Liver (tissue), 3 donors: ENCODE data around the gene KARS1.

Experiments
- GABPA ChIP-seq, 2 donors: IDR thresholded peaks in 1 of 2; conservative IDR thresholded peaks in 1 of 2; 2 replicates each; pipeline ENCODE4 v1.6.1; 2016; ENCODE audit warnings: antibody characterized with exemption in 2 of 2, mild to moderate bottlenecking in 1 of 2, moderate library complexity in 1 of 2
- RAD21 ChIP-seq, 2 donors: IDR thresholded peaks; 2 replicates each; pipeline ENCODE4 v1.6.1; 2016; ENCODE audit warnings: antibody characterized with exemption in 2 of 2, mild to moderate bottlenecking in 2 of 2
- SP1 ChIP-seq: IDR thresholded peaks from 2 replicates; pipeline ENCODE4 v1.6.1; 2018; ENCODE audit warnings: antibody characterized with exemption, mild to moderate bottlenecking
- TF ChIP-seq, protein P1 (sequence below): fragments of 150-350 bp; IDR thresholded peaks from 2 replicates; pipeline ENCODE4 v1.5.1; 2017; ENCODE audit warnings: improper control_type of control experiment, low read depth, low read length; ENCODE audit not compliant: missing input control
- TF ChIP-seq, protein P2 (sequence below): IDR thresholded peaks from 2 replicates; pipeline ENCODE4 v1.6.1; 2016; ENCODE audit warnings: antibody characterized with exemption
- donor health status: healthy.
- donor health status: healthy.

GRCh38 chr16:75630052-75630451, 17.4 kb downstream of the KARS1 start:
- TF ChIP-seq, protein P1, sequence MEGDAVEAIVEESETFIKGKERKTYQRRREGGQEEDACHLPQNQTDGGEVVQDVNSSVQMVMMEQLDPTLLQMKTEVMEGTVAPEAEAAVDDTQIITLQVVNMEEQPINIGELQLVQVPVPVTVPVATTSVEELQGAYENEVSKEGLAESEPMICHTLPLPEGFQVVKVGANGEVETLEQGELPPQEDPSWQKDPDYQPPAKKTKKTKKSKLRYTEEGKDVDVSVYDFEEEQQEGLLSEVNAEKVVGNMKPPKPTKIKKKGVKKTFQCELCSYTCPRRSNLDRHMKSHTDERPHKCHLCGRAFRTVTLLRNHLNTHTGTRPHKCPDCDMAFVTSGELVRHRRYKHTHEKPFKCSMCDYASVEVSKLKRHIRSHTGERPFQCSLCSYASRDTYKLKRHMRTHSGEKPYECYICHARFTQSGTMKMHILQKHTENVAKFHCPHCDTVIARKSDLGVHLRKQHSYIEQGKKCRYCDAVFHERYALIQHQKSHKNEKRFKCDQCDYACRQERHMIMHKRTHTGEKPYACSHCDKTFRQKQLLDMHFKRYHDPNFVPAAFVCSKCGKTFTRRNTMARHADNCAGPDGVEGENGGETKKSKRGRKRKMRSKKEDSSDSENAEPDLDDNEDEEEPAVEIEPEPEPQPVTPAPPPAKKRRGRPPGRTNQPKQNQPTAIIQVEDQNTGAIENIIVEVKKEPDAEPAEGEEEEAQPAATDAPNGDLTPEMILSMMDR, result no peak
- TF ChIP-seq RAD21 (IDR thresholded peaks at IDR 0.05), result no peak
- no peak for TF ChIP-seq GABPA (IDR thresholded peaks at IDR 0.05 in 1 of 2, conservative IDR thresholded peaks at IDR 0.05 in 1 of 2)
- TF ChIP-seq SP1, result no peak
- TF ChIP-seq, protein P2, sequence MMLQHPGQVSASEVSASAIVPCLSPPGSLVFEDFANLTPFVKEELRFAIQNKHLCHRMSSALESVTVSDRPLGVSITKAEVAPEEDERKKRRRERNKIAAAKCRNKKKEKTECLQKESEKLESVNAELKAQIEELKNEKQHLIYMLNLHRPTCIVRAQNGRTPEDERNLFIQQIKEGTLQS, result no peak
